Vagina (tissue), 2 donors: ENCODE data around the gene CRISP2.

Experiments
- POLR2A ChIP-seq, 2 donors: fragments of 450-650 bp; IDR thresholded peaks; one replicate each; pipeline ENCODE4 v1.6.1; 2017; ENCODE audit warnings: antibody characterized with exemption in 2 of 2, mild to moderate bottlenecking in 2 of 2, moderate library complexity in 2 of 2
- TF ChIP-seq, protein P1 (sequence below), 3 experiments: fragments of 450-650 bp in 2 of 3; fragments of 200-600 bp in 1 of 3; sonication (generic) in 1 of 3; IDR thresholded peaks; one replicate each; pipeline ENCODE4 v1.5.1; 2017 to 2019; ENCODE audit warnings: antibody characterized with exemption in 3 of 3, mild to moderate bottlenecking in 2 of 3, moderate library complexity in 2 of 3

DNA sequence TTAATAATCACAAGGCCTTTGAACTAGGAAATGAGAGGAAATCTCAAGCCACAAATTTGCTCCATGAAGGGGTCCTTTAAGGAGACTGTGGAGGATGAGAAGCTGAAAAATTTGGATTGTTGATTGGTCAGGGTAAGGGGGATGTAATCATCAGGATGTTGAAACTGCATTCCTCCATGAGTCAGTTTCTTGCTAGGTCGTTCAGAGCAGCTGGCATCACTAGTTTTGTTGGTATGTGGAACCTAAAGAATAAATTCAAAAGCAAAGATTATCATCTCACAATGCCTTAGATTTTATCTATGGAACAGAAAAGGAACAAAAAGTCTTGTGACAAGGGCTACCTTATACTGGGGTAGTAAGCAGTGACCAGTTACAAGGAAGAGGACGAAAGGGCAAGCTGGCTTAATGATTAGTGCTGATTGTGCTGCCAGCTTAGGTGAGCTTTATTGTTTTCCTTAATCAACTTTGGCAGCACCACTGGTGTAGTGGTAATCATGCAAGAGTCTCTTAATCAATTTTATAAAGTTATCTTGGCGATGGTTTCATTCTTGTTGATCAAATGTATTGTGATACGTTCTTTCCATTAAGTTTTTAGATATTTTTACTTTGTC is 36.6 kb downstream of the CRISP2 start:
- TF ChIP-seq, protein P1, sequence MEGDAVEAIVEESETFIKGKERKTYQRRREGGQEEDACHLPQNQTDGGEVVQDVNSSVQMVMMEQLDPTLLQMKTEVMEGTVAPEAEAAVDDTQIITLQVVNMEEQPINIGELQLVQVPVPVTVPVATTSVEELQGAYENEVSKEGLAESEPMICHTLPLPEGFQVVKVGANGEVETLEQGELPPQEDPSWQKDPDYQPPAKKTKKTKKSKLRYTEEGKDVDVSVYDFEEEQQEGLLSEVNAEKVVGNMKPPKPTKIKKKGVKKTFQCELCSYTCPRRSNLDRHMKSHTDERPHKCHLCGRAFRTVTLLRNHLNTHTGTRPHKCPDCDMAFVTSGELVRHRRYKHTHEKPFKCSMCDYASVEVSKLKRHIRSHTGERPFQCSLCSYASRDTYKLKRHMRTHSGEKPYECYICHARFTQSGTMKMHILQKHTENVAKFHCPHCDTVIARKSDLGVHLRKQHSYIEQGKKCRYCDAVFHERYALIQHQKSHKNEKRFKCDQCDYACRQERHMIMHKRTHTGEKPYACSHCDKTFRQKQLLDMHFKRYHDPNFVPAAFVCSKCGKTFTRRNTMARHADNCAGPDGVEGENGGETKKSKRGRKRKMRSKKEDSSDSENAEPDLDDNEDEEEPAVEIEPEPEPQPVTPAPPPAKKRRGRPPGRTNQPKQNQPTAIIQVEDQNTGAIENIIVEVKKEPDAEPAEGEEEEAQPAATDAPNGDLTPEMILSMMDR (IDR thresholded peaks at IDR 0.05) = no peak
- TF ChIP-seq POLR2A (IDR thresholded peaks at IDR 0.05) = no peak
